KMS-11 (cell line): ENCODE measurements around the gene ZSWIM3.

ENCODE experiments used
- H2AFZ ChIP-seq: fragments of 200-600 bp; sonication (generic); 2 replicates; pipeline ENCODE4 v1.6.1; 2016; ENCODE audit warnings: antibody characterized with exemption, mixed run types, low read depth
- H3K27ac ChIP-seq: fragments of 200-600 bp; sonication (generic); 2 replicates; pipeline ENCODE4 v1.6.1; 2016; ENCODE audit warnings: mild to moderate bottlenecking, mixed run types
- H3K27me3 ChIP-seq: fragments of 200-600 bp; sonication (generic); 2 replicates; pipeline ENCODE4 v1.6.1; 2017; ENCODE audit warnings: mild to moderate bottlenecking, low read depth, mixed run types, moderate library complexity; ENCODE audit not compliant: insufficient read depth
- H3K36me3 ChIP-seq: fragments of 200-600 bp; sonication (generic); 2 replicates; pipeline ENCODE4 v1.6.1; 2017; ENCODE audit warnings: mild to moderate bottlenecking, mixed run types; ENCODE audit not compliant: insufficient read depth
- H3K4me1 ChIP-seq: fragments of 200-600 bp; sonication (generic); 2 replicates; pipeline ENCODE4 v1.6.1; 2016; ENCODE audit warnings: mild to moderate bottlenecking, low read depth, mixed run types; ENCODE audit not compliant: poor library complexity, severe bottlenecking
- H3K4me2 ChIP-seq: fragments of 200-600 bp; sonication (generic); 2 replicates; pipeline ENCODE4 v1.7.0; 2016; ENCODE audit warnings: mild to moderate bottlenecking, mixed run types
- H3K4me3 ChIP-seq: fragments of 200-600 bp; sonication (generic); IDR thresholded peaks from 2 replicates; pipeline ENCODE4 v1.6.1; 2017; ENCODE audit warnings: low read depth, low read length, mixed read lengths; ENCODE audit not compliant: insufficient read depth
- H3K79me2 ChIP-seq: fragments of 200-600 bp; sonication (generic); 2 replicates; pipeline ENCODE4 v1.6.1; 2016; ENCODE audit warnings: low read depth, mixed run types; ENCODE audit not compliant: insufficient read depth
- H3K9ac ChIP-seq: fragments of 200-600 bp; sonication (generic); 2 replicates; pipeline ENCODE4 v1.6.1; 2016; ENCODE audit warnings: mild to moderate bottlenecking, mixed run types
- H4K20me1 ChIP-seq: fragments of 200-600 bp; sonication (generic); 2 replicates; pipeline ENCODE4 v1.6.1; 2016; ENCODE audit warnings: mild to moderate bottlenecking, mixed run types; ENCODE audit not compliant: insufficient read depth
- CTCF ChIP-seq: fragments of 200-600 bp; sonication (generic); conservative IDR thresholded peaks from 2 replicates; pipeline ENCODE4 v1.6.1; 2017; ENCODE audit warnings: low read depth, mild to moderate bottlenecking, antibody characterized with exemption, low read length, moderate library complexity, mixed read lengths

Gene ZSWIM3

DNA sequence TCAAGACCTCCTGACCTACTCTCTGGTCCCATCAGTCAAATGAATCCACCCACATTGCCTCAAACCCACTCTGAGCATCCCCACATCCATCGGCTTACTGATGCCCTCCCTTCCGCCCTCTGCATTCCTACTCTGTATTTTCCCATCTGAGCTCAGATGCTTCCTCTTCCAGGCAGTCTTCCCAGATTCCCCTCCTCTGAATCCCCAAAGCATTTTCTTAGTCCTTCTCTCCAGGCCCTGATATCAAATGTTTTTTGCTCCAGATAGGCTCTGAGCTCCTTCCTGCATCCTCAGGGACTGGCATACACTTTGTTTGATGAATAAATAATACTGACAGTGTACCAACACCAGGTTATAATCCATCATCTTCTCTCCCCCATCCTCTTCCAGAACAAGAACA, 50.7 kb downstream of the ZSWIM3 start:
- Histone ChIP-seq H2AFZ (no peak overlapping the region), H3K4me2 (no peak overlapping the region), H3K36me3 (no peaks in the 10 kb centered on the region), H3K27ac (no peak overlapping the region), H4K20me1 (no peaks in the 10 kb centered on the region), H3K4me1 (peaks cover 15% of the 10 kb centered on the region), H3K9ac (no peak overlapping the region), H3K4me3 (no peak overlapping the region), H3K79me2 (no peaks in the 10 kb centered on the region), H3K27me3 (no peaks in the 10 kb centered on the region)
- no peak for TF ChIP-seq CTCF

- Histone ChIP-seq H2AFZ (no peak overlapping the region), H3K36me3 (no peaks in the 10 kb centered on the region)
- no peak for TF ChIP-seq CTCF
These were observed 52.0 kb downstream of the ZSWIM3 start for GRCh38 chr20:45909336-45909808.

DNA sequence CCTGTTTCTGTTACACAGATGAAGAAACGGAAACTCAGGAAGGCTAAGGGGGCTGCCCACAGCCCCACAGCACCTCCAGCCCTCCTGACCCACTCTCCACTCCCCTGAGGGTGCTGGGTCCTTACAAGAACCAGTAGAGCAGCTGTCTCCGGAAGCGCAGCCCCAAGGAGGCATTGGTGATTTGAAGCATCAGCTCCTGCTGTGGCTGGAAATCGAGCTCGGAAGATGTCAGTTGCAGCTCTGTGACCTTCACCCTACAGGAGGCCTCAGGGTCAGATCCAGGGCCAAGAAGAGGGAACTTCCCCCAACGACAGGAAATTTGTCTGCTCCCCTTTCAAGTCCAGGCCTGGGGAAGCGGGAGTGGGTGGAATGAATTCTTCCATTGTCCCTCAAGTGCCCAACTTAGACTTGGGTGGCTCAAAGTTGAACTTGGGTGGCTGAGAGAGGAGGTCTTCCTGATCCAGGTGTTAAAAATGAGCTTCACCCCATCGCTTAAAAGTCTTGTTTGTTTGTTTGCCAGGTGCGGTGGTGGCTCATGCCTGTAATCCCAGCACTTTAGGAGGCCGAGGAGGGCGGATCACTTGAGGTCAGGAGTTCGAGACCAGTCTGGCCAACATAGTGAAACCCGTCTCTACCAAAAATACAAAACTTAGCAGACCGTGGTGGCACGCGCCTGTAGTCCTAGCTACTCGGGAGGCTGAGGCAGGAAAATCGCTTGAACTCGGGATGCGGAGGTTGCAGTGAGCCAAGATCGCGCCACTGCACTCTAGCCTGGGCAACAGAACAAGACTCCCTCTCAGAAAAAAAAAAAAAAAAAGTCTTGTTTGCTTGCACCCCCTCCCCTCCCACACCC, 52.6 kb downstream of the ZSWIM3 start:
- H3K4me2 ChIP-seq: peak overlapping the region; percentile 36; the same call in 1 of the 2 replicates
- no peak for TF ChIP-seq CTCF
- H3K9ac ChIP-seq: no peak overlapping the region
- H4K20me1 ChIP-seq: no peaks in the 10 kb centered on the region
- no peaks in the 10 kb centered on the region for H3K27me3 ChIP-seq
- H3K4me1 ChIP-seq: peaks cover 15% of the 10 kb centered on the region
- H3K79me2 ChIP-seq: no peaks in the 10 kb centered on the region
- no peaks in the 10 kb centered on the region for H3K36me3 ChIP-seq
- H2AFZ ChIP-seq: peak overlapping the region; percentile 27; the same call in 1 of the 2 replicates
- H3K4me3 ChIP-seq: no peak overlapping the region
- H3K27ac ChIP-seq: no peak overlapping the region

More at GRCh38 chr20:45909336-45909808, 52.0 kb downstream of the ZSWIM3 start:
- H3K79me2 ChIP-seq: no peaks in the 10 kb centered on the region
- H3K4me2 ChIP-seq: no peak overlapping the region
- H3K9ac ChIP-seq: no peak overlapping the region
- H3K4me3 ChIP-seq: no peak overlapping the region
- H3K4me1 ChIP-seq: peaks cover 15% of the 10 kb centered on the region
- no peaks in the 10 kb centered on the region for H4K20me1 ChIP-seq
- no peaks in the 10 kb centered on the region for H3K27me3 ChIP-seq
- no peak overlapping the region for H3K27ac ChIP-seq

DNA sequence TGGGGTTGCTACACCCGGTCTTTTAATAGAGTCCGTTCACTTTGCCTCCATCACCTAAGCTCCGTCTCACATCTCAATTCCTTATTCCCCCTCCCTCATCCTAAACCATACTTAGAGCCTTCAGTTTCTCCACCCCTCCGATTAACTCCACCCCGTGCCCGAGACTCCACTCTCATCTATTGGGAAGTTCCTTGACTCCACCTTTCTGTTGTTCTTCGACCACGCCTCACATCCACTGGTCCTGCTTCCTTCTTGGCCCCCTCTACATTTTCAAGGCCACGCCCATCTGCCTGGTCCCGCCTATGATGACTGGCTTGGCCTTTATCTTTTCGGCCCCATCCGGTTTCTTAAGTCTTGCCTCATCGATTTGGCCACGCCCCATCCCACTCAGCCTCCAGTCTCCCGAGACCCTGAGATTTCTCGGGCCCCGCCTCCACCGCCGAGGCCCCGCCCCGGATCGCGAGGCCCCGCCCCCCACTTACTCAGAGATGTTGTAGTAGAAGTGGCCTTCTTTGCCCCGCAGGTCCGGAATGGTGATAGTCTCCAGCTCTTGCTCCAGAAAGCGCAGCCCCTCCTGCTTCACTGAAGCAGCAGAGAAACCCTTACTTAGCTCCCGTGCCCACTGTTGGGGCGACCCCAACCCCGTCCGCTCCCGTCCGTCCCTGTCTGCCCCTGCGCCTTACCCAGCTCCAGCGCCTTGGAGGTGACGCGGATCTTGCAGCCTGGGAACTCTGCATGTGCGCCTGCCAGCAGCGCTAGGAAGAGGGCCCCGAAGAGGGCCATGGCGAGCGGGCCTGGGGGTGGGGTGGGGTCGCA, 53.5 kb downstream of the ZSWIM3 start:
- H3K27ac ChIP-seq: peak overlapping the region; percentile 84
- H4K20me1 ChIP-seq: no peaks in the 10 kb centered on the region
- no peaks in the 10 kb centered on the region for H3K36me3 ChIP-seq
- H3K9ac ChIP-seq: peak overlapping the region; percentile 84
- TF ChIP-seq CTCF: no peak
- peak overlapping the region; percentile 70 for H2AFZ ChIP-seq
- H3K4me2 ChIP-seq: peak overlapping the region; percentile 92
- no peak overlapping the region for H3K4me3 ChIP-seq
- no peaks in the 10 kb centered on the region for H3K27me3 ChIP-seq
- H3K4me1 ChIP-seq: peaks cover 15% of the 10 kb centered on the region
- no peaks in the 10 kb centered on the region for H3K79me2 ChIP-seq
